ENCODE results near the gene POLE4. TPM values are rescaled to one million over a fixed set of nuclear protein-coding genes. Genes with fewer than 3 reads are reported as not detected.

The POLE4 gene
- polyA plus RNA-seq, 2 donors, result 21.3 to 30.9 TPM

- WGBS, 2 donors, result 93 to 94% methylated on average over 1 of the region's 1 CpG
- H3K27ac ChIP-seq (ENCODE audit: low read depth in 2 of 2, low read length in 1 of 2), result no peak overlapping the region
- H3K36me3 ChIP-seq (ENCODE audit: control insufficient read depth in 2 of 2, insufficient read depth in 2 of 2, low read length in 1 of 2), result peaks cover 0 to 3% of the 10 kb centered on the region in 2 donors
Observed at GRCh38 chr2:75010571-75010970, 52.1 kb downstream of the POLE4 start.

GRCh38 chr2:75012080-75012479 is 53.6 kb downstream of the POLE4 start:
- Histone ChIP-seq H3K4me3 (ENCODE audit: low read depth in 1 of 2, low read length in 2 of 2) (no peak overlapping the region), H3K4me1 (ENCODE audit: control insufficient read depth in 2 of 2, insufficient read depth in 2 of 2, low read length in 1 of 2) (no peaks in the 10 kb centered on the region), H3K27ac (ENCODE audit: low read depth in 2 of 2, low read length in 1 of 2) (no peak overlapping the region), H3K9me3 (ENCODE audit: control insufficient read depth in 2 of 2, insufficient read depth in 1 of 2, low read depth in 1 of 2, low read length in 1 of 2) (no peaks in the 10 kb centered on the region), H3K36me3 (ENCODE audit: control insufficient read depth in 2 of 2, insufficient read depth in 2 of 2, low read length in 1 of 2) (peaks cover 0 to 3% of the 10 kb centered on the region in 2 donors), H3K27me3 (ENCODE audit: control insufficient read depth in 1 of 2, insufficient read depth in 2 of 2, low read length in 2 of 2) (no peaks in the 10 kb centered on the region)
- WGBS, 2 donors, result 83 to 84% methylated on average over 8 of the region's 8 CpGs

More at GRCh38 chr2:75010571-75010970, 52.1 kb downstream of the POLE4 start:
- Histone ChIP-seq H3K4me1 (ENCODE audit: control insufficient read depth in 2 of 2, insufficient read depth in 2 of 2, low read length in 1 of 2) (no peaks in the 10 kb centered on the region), H3K9me3 (ENCODE audit: control insufficient read depth in 2 of 2, insufficient read depth in 1 of 2, low read depth in 1 of 2, low read length in 1 of 2) (no peaks in the 10 kb centered on the region), H3K27me3 (ENCODE audit: control insufficient read depth in 1 of 2, insufficient read depth in 2 of 2, low read length in 2 of 2) (no peaks in the 10 kb centered on the region), H3K4me3 (ENCODE audit: low read depth in 1 of 2, low read length in 2 of 2) (no peak overlapping the region)

- Histone ChIP-seq H3K4me3 (ENCODE audit: low read depth in 1 of 2, low read length in 2 of 2) (no peak overlapping the region), H3K36me3 (ENCODE audit: control insufficient read depth in 2 of 2, insufficient read depth in 2 of 2, low read length in 1 of 2) (no peaks in the 10 kb centered on the region), H3K4me1 (ENCODE audit: control insufficient read depth in 2 of 2, insufficient read depth in 2 of 2, low read length in 1 of 2) (no peaks in the 10 kb centered on the region), H3K9me3 (ENCODE audit: control insufficient read depth in 2 of 2, insufficient read depth in 1 of 2, low read depth in 1 of 2, low read length in 1 of 2) (no peaks in the 10 kb centered on the region), H3K27me3 (ENCODE audit: control insufficient read depth in 1 of 2, insufficient read depth in 2 of 2, low read length in 2 of 2) (no peaks in the 10 kb centered on the region), H3K27ac (ENCODE audit: low read depth in 2 of 2, low read length in 1 of 2) (no peak overlapping the region)
- 87 to 88% methylated on average over 2 of the region's 2 CpGs for WGBS, 2 donors
Observed at GRCh38 chr2:75018162-75018561, 59.7 kb downstream of the POLE4 start.

Other genes with a start within 250 kb of the POLE4 start
- gene HK2, start 124.5 kb upstream of the POLE4 start, polyA plus RNA-seq, result 10 to 100 TPM; 11.8 to 18.0 TPM
- gene TACR1, start 240.9 kb downstream of the POLE4 start, polyA plus RNA-seq, result under 1 TPM; 0.35 to 0.72 TPM

All from esophagus (tissue), 2 donors.